HL-60/S4 (cell line): ENCODE data around the gene GGTLC3.
"Not testable (repeated sequence)": the region's sequence is repeated elsewhere in the genome, so short reads cannot be mapped to it uniquely, and the experiment has no call there.

Experiments
- in situ Hi-C: fragments of 300-500 bp; cut with MboI; formaldehyde crosslinking; loops from 2 replicates; pipeline ENCODE4 v1.14.3; 2022; ENCODE audit warnings: low sequenced_read_pairs

The GGTLC3 gene

DNA sequence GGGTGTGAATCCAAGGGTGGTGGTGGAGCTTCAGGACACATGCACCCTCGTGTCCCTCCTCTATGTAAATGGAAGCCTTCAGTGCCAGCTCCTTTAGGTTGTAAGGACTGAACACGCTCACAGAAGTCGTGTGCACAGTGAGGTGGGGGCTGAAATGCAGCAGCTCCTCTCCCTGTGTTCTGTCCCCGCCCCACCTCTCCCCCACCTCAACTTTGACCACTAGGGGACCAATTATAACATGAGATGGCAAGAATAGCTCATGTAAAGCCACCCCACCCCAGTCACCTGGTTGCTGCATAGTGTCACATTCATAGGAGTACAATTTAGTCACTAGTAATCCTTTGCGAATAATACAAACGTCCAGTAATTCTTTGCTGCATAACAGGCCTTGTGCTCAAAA, 4.8 kb upstream of the GGTLC3 start:
- in situ Hi-C loops: not testable (repeated sequence)

DNA sequence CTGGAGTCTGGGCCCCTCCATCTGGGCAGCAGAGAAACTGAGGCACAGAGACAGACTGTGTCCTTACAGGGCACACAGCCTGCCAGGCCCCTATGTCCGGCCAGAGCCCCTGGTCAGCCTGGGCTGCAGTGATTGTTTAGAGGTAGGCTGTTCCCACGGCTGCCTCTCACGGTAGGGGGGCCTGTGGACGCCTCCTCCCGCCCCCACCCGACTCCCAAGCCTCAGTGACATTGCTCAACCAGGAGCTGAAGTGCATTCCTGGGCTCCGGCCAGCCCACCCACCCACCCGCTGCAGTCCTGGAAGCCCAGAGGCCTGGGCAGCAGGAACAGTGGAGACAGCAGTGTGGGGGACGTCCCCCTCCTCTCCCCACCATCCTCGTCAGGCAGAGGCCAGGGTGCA, 4.5 kb downstream of the GGTLC3 start:
- in situ Hi-C loops: not testable (repeated sequence)

DNA sequence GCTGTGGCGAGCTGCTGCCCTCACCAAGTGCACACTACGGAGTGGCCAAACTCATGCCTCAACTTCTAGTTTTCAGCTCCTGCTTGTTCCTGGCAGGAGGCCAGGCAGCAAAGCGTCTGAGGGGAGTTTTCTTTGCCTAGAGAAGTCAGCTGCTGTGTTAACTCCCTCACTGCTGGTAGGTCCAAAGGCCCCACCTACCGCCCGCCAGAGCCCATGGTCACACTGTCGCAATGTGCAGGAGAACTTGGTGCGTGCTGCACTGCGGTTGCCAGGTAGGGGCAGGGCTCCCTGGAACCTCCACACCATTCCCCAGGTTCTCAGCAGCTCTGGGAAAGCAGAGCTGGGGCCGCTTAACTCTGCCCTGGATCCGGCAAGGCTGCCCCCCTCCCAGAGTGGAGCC, 5.6 kb downstream of the GGTLC3 start:
- in situ Hi-C loops: not testable (repeated sequence)

DNA sequence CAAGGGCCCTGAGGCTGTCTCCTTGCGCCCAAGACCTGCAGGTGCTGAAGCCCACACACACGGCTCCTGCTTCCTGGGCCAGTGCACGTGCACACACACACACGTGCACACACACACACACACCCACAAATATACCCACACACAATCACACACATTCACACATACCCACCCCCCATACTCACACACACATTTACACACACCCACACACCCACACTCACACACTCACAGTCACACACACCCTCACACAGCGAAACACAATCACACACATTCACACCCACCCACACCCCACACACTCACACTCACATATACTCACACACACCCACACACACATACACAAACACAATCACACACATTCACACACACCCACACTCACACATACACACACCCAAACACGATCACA, 6.6 kb downstream of the GGTLC3 start:
- in situ Hi-C loops: not testable (repeated sequence)

DNA sequence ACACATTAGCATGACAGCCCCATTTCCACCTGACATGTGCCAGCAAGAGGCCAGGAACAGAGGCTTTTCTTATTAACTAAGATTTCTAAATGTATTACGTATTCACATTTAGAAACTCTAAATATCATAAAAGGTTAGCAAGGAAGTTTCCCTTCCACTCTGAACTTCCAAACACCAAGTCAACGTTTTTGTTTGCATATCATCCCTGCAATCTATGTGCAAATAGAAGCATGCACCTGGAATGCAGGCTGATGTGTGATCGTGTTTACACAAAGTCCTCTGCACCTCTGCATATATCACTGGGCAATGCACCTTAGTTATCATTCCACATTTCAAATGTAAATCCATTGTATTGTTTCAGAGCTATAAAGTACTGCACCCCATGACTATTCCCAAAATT, 21.7 kb downstream of the GGTLC3 start:
- in situ Hi-C loops: not testable (repeated sequence)
